Gastrocnemius medialis (tissue), 4 donors: ENCODE results near the gene ZFYVE21.

ENCODE experiments used
- POLR2A ChIP-seq, 2 donors: fragments of 450-650 bp; IDR thresholded peaks; one replicate each; pipeline ENCODE4 v1.6.1; 2017; ENCODE audit warnings: antibody characterized with exemption in 2 of 2, mild to moderate bottlenecking in 2 of 2, moderate library complexity in 2 of 2
- TF ChIP-seq, protein P1 (sequence below), 5 experiments: fragments of 450-650 bp in 3 of 5; fragments of 200-600 bp in 2 of 5; sonication (generic) in 2 of 5; IDR thresholded peaks in 4 of 5; conservative IDR thresholded peaks in 1 of 5; 1 replicate in 4 of 5; 2 replicates in 1 of 5; pipeline ENCODE4 v1.5.1; 2016 to 2019; ENCODE audit warnings: antibody characterized with exemption in 5 of 5, mild to moderate bottlenecking in 3 of 5, moderate library complexity in 3 of 5

DNA sequence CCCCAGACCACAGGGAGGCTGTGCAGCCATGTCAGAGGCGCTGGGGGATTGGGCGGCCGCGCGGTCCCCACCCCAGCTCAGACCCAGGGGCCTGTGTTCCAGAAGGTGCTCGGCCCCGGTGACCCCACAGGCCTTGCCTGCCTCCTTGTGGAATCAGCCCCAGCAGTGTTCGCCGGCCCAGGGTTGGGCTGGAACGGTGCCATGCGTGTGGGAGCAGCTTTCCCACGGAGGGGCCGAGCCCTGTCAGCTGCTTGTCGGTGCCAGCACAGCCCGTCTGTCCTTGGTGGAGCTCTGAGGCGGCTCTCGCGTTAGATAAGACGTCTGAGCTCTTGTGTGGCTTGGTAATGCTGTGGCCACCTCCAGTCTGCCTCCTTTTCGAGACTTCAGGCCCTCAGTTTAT, 8.5 kb downstream of the ZFYVE21 start:
- TF ChIP-seq, protein P1, sequence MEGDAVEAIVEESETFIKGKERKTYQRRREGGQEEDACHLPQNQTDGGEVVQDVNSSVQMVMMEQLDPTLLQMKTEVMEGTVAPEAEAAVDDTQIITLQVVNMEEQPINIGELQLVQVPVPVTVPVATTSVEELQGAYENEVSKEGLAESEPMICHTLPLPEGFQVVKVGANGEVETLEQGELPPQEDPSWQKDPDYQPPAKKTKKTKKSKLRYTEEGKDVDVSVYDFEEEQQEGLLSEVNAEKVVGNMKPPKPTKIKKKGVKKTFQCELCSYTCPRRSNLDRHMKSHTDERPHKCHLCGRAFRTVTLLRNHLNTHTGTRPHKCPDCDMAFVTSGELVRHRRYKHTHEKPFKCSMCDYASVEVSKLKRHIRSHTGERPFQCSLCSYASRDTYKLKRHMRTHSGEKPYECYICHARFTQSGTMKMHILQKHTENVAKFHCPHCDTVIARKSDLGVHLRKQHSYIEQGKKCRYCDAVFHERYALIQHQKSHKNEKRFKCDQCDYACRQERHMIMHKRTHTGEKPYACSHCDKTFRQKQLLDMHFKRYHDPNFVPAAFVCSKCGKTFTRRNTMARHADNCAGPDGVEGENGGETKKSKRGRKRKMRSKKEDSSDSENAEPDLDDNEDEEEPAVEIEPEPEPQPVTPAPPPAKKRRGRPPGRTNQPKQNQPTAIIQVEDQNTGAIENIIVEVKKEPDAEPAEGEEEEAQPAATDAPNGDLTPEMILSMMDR (IDR thresholded peaks at IDR 0.05 in 4 of 5, conservative IDR thresholded peaks at IDR 0.05 in 1 of 5) = no peak
- TF ChIP-seq POLR2A (IDR thresholded peaks at IDR 0.05) = no peak
